GM12892 (cell line): ENCODE results near the gene TRIM56.
"Not testable (repeated sequence)": the region's sequence is repeated elsewhere in the genome, so short reads cannot be mapped to it uniquely, and the experiment has no call there.

Experiments used
- DNase-seq: peaks from one replicate; pipeline ENCODE4 v3.0.0; 2011; ENCODE audit not compliant: insufficient read length
- FAIRE-seq: peaks from 2 replicates; lab custom pipeline; 2011; peaks lifted over from hg19 to GRCh38; lab: Jason Lieb, UNC
- POLR2A ChIP-seq: IDR thresholded peaks from 2 replicates; pipeline ENCODE4 v1.6.1; 2011; ENCODE audit warnings: low read depth, low read length, control low read depth
- POLR2AphosphoS5 ChIP-seq: IDR thresholded peaks from 2 replicates; pipeline ENCODE4 v1.6.1; 2011; ENCODE audit warnings: low read depth, low read length, control low read depth
- TAF1 ChIP-seq: IDR thresholded peaks from 2 replicates; pipeline ENCODE4 v1.6.1; 2011; ENCODE audit warnings: low read depth, mild to moderate bottlenecking, control low read depth, low read length, borderline replicate concordance

Gene TRIM56

DNA sequence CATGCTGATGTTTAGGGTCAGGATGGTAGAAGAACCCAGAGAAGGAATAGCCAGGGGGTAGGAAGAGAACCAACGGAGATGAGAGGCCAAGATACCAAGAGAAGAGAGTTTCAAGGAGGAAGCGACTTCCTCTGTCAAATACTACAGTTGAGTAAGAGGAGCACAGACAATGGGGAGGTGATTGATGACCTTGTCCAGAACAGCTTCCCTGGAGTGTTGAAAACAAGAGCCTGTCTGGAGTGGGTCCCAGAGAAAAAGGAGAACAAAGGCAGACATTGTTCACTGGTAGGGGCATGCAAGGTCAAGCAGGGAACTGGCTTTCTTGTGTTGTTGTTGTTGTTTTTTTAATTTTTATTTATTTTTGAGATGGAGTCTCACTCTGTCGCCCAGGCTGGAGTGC lies 9.6 kb upstream of the TRIM56 start:
- FAIRE-seq (no peak), DNase-seq (no peak)
- TF ChIP-seq POLR2AphosphoS5 (no peak), POLR2A (no peak), TAF1 (no peak)

DNA sequence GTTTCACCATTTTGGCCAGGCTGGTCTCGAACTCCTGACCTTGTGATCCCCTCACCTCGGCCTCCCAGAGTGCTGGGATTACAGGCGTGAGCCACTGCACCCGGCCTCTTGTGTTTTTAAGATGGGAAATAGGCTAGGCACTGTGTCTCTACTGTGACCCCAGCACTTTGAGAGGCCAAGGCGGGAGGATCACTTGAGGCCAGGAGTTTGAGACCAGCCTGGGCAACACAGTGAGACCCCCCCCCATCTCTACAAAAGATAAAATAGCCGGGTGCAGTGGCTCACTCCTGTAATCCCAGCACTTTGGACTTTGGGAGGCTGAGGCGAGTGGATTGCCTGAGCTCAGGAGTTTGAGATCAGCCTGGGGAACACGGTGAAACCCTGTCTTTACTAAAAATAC lies 9.1 kb upstream of the TRIM56 start:
- not testable (repeated sequence) for FAIRE-seq, DNase-seq

DNA sequence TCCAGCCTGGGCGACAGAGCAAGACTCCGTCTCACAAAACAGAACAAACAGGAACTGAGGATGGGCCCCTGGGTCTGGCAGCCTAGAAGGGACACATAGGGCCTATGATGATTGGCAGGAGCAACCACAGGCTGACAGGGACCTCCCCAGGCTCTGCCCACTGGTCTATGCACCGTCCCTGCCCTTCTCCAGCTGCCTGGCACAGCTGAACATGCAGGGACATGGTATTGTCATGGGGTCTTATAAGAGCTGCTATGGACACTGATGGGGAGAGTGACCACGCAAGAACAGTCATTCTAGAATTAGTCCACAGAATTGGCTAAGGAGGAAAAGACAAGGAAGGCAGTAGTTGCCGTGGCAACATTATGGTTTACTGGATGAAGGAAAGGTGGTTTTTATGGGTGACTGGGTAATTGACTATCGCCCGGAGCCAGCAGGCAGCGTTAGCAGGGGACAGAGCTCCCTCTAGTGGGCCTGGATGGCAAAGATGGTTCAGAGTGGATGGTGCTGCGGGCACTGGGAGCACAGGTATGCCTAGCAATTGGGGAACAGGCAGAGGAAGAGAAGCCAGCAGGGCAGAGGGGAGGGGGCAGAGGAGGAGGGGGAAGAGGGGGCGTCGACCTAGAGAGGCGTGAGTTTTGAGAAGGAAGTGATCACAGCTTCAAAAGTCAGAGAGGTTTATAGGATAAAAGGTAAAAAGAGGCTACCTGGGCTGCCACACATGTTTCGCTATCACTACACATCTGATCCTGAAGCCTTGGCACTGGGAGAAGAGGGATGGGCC lies 7.8 kb upstream of the TRIM56 start:
- DNase-seq, result peak; percentile 69
- TF ChIP-seq POLR2AphosphoS5 (no peak), TAF1 (no peak), POLR2A (no peak)
- peak; percentile 94 for FAIRE-seq

DNA sequence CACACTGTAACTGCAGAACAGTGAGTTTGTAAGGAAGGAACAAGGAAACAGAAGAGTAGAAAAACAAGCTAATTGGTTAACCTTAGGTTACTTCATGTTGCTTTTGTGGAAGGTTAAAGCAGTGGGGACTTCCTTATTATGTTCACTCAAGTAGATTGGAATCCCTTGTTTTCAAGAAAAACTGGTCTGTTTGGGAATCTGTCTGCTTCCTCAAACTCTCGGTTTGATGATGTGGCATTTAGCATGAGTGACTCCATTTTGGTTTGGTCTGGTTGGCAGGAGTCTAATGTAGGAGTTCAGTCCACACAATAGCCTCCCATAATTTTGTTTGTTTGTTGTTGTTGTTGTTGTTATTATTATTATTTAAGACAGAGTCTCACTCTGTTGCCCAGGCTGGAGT lies 3.8 kb upstream of the TRIM56 start:
- DNase-seq (no peak), FAIRE-seq (no peak)
- TF ChIP-seq POLR2AphosphoS5 (no peak), POLR2A (no peak), TAF1 (no peak)

DNA sequence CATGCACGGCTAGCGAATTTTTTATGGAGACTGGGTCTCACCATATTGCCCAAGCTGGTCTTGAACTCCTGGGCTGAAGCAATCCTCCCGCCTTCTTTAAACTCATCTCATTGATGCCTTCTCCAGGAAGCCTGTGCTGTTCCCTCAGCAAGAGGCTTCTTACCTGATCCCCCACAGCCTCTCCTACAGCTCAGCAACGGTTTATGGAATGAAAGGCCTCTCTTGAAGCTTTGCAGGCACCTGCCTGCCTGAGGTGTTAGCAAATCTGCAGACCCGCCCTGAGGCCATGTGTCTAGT lies 468 bp upstream of the TRIM56 start:
- no peak for FAIRE-seq
- TF ChIP-seq POLR2AphosphoS5, result no peak
- DNase-seq, result no peak

DNA sequence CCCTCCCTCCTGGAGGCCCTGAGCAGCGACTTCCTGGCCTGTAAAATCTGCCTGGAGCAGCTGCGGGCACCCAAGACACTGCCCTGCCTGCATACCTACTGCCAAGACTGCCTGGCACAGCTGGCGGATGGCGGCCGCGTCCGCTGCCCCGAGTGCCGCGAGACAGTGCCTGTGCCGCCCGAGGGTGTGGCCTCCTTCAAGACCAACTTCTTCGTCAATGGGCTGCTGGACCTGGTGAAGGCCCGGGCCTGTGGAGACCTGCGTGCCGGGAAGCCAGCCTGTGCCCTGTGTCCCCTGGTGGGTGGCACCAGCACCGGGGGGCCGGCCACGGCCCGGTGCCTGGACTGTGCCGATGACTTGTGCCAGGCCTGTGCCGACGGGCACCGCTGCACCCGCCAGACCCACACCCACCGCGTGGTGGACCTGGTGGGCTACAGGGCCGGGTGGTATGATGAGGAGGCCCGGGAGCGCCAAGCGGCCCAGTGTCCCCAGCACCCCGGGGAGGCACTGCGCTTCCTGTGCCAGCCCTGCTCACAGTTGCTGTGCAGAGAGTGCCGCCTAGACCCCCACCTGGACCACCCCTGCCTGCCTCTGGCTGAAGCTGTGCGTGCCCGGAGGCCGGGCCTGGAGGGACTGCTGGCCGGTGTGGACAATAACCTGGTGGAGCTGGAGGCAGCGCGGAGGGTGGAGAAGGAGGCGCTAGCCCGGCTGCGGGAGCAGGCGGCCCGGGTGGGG lies 2.2 kb downstream of the TRIM56 start:
- no peak for DNase-seq
- TF ChIP-seq TAF1 (no peak), POLR2A (no peak), POLR2AphosphoS5 (no peak)
- no peak for FAIRE-seq

DNA sequence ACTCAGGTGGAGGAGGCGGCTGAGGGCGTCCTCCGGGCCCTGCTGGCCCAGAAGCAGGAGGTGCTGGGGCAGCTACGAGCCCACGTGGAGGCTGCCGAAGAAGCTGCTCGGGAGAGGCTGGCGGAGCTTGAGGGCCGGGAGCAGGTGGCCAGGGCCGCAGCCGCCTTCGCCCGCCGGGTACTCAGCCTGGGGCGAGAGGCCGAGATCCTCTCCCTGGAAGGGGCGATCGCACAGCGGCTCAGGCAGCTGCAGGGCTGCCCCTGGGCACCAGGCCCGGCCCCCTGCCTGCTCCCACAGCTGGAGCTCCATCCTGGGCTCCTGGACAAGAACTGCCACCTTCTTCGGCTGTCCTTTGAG lies 2.8 kb downstream of the TRIM56 start:
- DNase-seq (no peak), FAIRE-seq (no peak)
- no peak for TF ChIP-seq POLR2AphosphoS5
- TF ChIP-seq TAF1, result no peak
- no peak for TF ChIP-seq POLR2A

DNA sequence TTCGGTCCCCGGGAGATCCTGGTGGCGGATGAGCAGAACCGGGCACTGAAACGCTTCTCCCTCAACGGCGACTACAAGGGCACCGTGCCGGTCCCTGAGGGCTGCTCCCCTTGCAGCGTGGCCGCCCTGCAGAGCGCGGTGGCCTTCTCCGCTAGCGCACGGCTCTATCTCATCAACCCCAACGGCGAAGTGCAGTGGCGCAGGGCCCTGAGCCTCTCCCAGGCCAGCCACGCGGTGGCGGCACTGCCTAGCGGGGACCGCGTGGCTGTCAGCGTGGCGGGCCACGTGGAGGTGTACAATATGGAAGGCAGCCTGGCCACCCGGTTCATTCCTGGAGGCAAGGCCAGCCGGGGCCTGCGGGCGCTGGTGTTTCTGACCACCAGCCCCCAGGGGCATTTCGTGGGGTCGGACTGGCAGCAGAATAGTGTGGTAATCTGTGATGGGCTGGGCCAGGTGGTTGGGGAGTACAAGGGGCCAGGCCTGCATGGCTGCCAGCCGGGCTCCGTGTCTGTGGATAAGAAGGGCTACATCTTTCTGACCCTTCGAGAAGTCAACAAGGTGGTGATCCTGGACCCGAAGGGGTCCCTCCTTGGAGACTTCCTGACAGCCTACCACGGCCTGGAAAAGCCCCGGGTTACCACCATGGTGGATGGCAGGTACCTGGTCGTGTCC lies 3.7 kb downstream of the TRIM56 start:
- DNase-seq, result no peak
- TF ChIP-seq POLR2AphosphoS5, result no peak
- TF ChIP-seq TAF1, result no peak
- no peak for FAIRE-seq

DNA sequence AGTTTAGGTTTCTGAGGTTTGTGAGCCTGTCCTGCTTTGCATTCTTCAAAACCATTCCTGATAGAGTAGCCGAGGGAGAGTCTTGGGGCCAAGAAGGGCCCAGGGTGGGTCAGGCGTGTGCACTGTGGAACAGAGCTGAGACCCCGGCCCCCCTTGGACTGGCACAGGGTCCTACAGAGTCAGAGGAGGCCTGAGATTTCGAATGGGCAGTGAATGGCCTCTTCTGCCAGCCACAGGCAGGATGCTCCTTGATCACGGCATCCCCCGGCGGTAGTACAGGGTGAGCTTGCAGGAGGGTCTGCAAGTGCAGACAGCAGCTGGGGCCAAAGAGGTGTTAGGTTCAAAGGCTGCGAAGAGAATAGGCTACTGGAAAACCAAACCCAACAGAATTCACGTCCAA lies 4.6 kb downstream of the TRIM56 start:
- FAIRE-seq (peak; percentile 74), DNase-seq (no peak)
- TF ChIP-seq POLR2AphosphoS5, result no peak
- no peak for TF ChIP-seq POLR2A
- TF ChIP-seq TAF1, result no peak

DNA sequence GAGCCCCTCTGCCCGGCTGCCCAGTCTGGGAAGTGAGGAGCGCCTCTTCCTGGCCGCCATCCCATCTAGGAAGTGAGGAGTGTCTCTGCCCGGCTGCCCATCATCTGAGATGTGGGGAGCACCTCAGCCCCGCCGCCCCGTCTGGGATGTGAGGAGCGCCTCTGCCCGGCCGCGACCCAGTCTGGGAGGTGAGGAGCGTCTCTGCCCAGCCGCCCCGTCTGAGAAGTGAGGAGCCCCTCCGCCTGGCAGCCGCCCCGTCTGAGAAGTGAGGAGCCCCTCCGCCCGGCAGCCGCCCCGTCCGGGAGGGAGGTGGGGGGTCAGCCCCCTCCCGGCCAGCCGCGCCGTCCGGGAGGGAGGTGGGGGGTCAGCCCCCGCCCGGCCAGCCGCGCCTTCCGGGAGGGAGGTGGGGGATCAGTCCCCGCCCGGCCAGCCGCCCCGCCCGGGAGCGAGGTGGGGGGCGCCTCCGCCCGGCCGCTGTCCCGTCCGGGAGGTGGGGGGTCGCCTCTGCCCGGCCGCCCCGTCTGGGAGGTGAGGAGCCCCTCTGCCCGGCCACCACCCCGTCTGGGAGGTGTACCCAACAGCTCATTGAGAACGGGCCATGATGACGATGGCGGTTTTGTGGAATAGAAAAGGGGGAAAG lies 7.1 kb downstream of the TRIM56 start:
- DNase-seq, FAIRE-seq: not testable (repeated sequence)

DNA sequence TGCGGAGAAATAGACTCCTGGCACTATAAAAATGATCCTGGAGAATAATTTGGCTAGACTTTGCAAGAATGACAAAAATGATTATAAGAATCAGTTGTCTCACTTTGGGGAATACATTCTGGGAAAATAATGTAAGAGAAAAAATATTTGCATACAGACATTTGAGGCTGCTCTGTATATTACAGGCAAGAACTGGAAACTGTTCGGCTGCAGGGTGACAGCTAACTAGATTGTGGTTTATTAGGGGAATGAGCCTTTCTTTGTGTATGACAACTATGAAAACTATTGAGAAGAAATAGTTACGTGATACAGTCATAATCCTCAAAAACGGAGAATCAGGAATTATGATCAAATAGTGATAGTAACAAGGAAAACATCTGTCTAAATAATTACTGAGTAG lies 8.6 kb downstream of the TRIM56 start:
- FAIRE-seq (no peak), DNase-seq (no peak)
- no peak for TF ChIP-seq POLR2AphosphoS5
- no peak for TF ChIP-seq TAF1
- no peak for TF ChIP-seq POLR2A

DNA sequence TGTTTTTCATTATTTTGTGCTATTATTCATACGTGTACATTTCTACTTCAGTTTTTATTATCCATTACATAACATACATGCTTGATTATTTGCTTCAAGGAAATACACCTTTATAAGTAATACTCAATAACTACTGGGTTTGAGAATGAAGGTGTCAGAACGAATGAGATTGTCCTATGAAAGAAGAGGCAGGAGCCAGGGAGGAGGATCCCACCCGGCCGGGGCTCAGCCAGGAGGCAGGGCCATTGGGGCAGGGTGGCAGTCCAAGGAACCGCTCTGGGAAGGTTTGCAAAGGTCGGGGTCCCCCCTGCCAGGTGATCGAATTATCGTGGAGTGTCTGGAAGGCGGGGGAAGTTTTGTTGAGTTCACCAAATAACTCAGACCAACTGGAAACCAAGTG lies 9.1 kb downstream of the TRIM56 start:
- FAIRE-seq, result no peak
- DNase-seq, result no peak
- no peak for TF ChIP-seq POLR2AphosphoS5
- TF ChIP-seq TAF1, result no peak
- no peak for TF ChIP-seq POLR2A
